Colonic mucosa (tissue), 4 donors: ENCODE measurements around the gene CHSY1. TPM values are rescaled to one million over a fixed set of nuclear protein-coding genes. Genes with fewer than 3 reads are reported as not detected.

Experiments
- DNase-seq: peaks from one replicate; pipeline ENCODE4 v3.0.0-alpha.2; 2020
- H3K27ac ChIP-seq: fragments of 200-600 bp; one replicate; pipeline ENCODE4 v1.8.0; 2021
- H3K27me3 ChIP-seq: fragments of 200-600 bp; one replicate; pipeline ENCODE4 v1.8.0; 2021
- H3K36me3 ChIP-seq: fragments of 200-600 bp; one replicate; pipeline ENCODE4 v1.8.0; 2021
- H3K4me1 ChIP-seq: fragments of 200-600 bp; one replicate; pipeline ENCODE4 v1.8.0; 2021; ENCODE audit warnings: mild to moderate bottlenecking
- H3K4me3 ChIP-seq: fragments of 200-600 bp; one replicate; pipeline ENCODE4 v1.8.0; 2021
- H3K9ac ChIP-seq, 2 donors: one replicate each; pipeline ENCODE4 v1.7.0; 2013; ENCODE audit warnings: control low read depth in 2 of 2, low read depth in 2 of 2, low read length in 2 of 2
- H3K9me3 ChIP-seq: fragments of 200-600 bp; one replicate; pipeline ENCODE4 v1.8.0; 2021
- CTCF ChIP-seq: fragments of 200-600 bp; IDR thresholded peaks from one replicate; pipeline ENCODE4 v1.8.0; 2022; ENCODE audit warnings: antibody characterized with exemption, mild to moderate bottlenecking
- intact Hi-C: fragments of 100-400 bp; cut with DNase I; formaldehyde crosslinking; loops from one replicate; pipeline ENCODE4 v1.14.1; 2022
- total RNA-seq, 2 donors: library from RNA; stranded (reverse); fragmentation: NEBNext Ultra II Directional in 1 of 2; extraction: Animal tissue kit (Norgen Biotek cat#: 25700) in 1 of 2; gene quantifications; one replicate each; pipeline ENCODE4 v1.2.1, GENCODE V29; 2021
- donor health status: healthy.
- donor health status: DM: no; HTN: no; CAD: no.
- donor health status: DM: no; HTN: no; CAD: no.

Gene CHSY1
- total RNA-seq, 2 donors from 2014 or later: 12.3 to 13.7 TPM

GRCh38 chr15:101162701-101163483, 89.0 kb downstream of the CHSY1 start:
- TF ChIP-seq CTCF: no peak
- peaks cover 5% of the 10 kb centered on the region for H3K9me3 ChIP-seq
- H3K27me3 ChIP-seq: no peaks in the 10 kb centered on the region
- intact Hi-C loops: no loop called here
- H3K9ac ChIP-seq: no peak overlapping the region
- H3K36me3 ChIP-seq: no peaks in the 10 kb centered on the region
- no peak overlapping the region for H3K27ac ChIP-seq
- no peak for DNase-seq
- no peak overlapping the region for H3K4me3 ChIP-seq
- no peaks in the 10 kb centered on the region for H3K4me1 ChIP-seq

- Histone ChIP-seq H3K27ac (no peak overlapping the region), H3K9me3 (peaks cover 4% of the 10 kb centered on the region), H3K9ac (no peak overlapping the region), H3K4me1 (no peaks in the 10 kb centered on the region), H3K4me3 (no peak overlapping the region), H3K27me3 (no peaks in the 10 kb centered on the region), H3K36me3 (no peaks in the 10 kb centered on the region)
- no peak for TF ChIP-seq CTCF
- intact Hi-C loops: no loop called here
- no peak for DNase-seq
Observed at GRCh38 chr15:101161656-101162055, 90.2 kb downstream of the CHSY1 start.

- TF ChIP-seq CTCF: no peak
- Histone ChIP-seq H3K4me1 (no peaks in the 10 kb centered on the region), H3K27ac (no peak overlapping the region), H3K27me3 (no peaks in the 10 kb centered on the region), H3K4me3 (no peak overlapping the region), H3K9me3 (no peaks in the 10 kb centered on the region), H3K36me3 (no peaks in the 10 kb centered on the region), H3K9ac (no peak overlapping the region)
- intact Hi-C loops: no loop called here
- no peak for DNase-seq
Observed at GRCh38 chr15:101159936-101160815, 91.7 kb downstream of the CHSY1 start.

- H3K27ac ChIP-seq: no peak overlapping the region
- no peak overlapping the region for H3K9ac ChIP-seq
- intact Hi-C loops: no loop called here
- H3K36me3 ChIP-seq: no peaks in the 10 kb centered on the region
- H3K4me1 ChIP-seq: no peaks in the 10 kb centered on the region
- no peaks in the 10 kb centered on the region for H3K9me3 ChIP-seq
- DNase-seq: no peak
- no peaks in the 10 kb centered on the region for H3K27me3 ChIP-seq
- no peak overlapping the region for H3K4me3 ChIP-seq
- no peak for TF ChIP-seq CTCF
Observed at GRCh38 chr15:101159096-101159935, 92.5 kb downstream of the CHSY1 start.
